Measurements from ENCODE around the gene CDC14A.

Gene CDC14A

DNA sequence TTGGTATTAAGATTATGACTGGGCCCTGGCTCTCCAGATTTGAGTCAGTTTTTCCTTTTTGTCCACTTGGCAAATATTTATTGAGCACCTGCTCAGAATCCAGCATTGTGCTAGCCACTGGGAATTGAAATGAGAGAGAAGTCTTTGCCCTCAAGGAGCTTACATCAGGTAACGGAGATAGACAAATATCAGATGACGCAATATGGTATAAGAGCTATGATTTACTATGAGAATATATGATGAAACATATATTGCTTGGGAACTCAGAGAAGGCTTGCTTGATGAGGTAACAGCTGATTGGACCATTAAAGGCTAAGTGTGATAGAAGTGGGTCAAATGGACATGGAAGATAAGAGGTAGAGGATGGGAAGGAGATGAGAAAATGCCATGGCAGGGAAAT lies 144.6 kb downstream of the CDC14A start:
- TF ChIP-seq, protein P1, sequence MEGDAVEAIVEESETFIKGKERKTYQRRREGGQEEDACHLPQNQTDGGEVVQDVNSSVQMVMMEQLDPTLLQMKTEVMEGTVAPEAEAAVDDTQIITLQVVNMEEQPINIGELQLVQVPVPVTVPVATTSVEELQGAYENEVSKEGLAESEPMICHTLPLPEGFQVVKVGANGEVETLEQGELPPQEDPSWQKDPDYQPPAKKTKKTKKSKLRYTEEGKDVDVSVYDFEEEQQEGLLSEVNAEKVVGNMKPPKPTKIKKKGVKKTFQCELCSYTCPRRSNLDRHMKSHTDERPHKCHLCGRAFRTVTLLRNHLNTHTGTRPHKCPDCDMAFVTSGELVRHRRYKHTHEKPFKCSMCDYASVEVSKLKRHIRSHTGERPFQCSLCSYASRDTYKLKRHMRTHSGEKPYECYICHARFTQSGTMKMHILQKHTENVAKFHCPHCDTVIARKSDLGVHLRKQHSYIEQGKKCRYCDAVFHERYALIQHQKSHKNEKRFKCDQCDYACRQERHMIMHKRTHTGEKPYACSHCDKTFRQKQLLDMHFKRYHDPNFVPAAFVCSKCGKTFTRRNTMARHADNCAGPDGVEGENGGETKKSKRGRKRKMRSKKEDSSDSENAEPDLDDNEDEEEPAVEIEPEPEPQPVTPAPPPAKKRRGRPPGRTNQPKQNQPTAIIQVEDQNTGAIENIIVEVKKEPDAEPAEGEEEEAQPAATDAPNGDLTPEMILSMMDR (IDR thresholded peaks at IDR 0.05; ENCODE audit: low read depth, low read length), result no peak
- no peak overlapping the region for H3K4me3 ChIP-seq (ENCODE audit: low read depth, low read length)

DNA sequence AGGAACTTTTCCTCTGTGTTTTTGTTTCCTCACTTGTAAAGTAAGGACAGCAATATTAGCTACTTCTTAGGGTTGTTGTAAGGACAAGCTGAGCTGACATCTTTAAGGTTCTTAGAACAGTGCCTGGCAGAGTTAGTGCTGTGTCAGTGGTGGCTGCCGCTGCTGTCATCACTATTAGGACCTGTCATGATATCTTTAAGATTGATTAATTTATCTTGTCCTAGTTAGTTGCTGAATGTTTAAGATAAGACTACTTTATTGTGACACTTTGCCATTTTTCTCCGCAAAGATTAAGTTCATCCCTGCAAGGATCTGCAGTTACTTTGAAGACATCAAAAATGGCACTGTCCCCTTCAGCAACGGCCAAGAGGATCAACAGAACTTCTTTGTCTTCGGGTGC lies 145.5 kb downstream of the CDC14A start:
- no peak overlapping the region for H3K4me3 ChIP-seq (ENCODE audit: low read depth, low read length)
- TF ChIP-seq, protein P1 (IDR thresholded peaks at IDR 0.05; ENCODE audit: low read depth, low read length), result no peak

DNA sequence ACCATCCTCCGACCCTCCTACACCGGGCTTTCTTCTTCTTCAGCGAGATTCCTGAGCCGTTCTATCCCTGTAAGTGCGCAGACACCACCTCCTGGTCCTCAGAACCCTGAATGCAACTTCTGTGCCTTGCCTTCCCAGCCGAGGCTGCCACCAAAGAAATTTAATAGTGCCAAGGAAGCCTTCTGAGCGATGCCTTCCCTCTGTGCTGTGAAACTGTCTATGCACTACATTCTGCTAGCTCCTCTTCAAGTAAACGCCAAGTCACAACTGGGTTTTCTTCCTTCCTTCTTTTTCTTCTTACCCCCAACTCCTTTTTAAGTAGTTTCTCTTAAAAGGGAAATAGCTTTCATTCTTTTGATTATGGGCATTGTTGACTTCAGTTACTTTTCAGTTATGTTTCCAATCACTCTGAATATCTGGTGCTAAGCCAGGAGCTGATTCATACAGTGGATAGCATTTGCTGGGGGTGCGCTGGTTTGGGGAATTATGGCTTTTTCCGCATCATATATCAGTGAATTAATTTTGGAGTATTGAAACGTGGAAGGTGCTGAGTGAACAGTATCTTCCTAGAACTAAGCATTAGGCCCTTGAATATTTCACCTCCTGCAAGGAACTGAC lies 147.0 kb downstream of the CDC14A start:
- H3K4me3 ChIP-seq (ENCODE audit: low read depth, low read length), result no peak overlapping the region

DNA sequence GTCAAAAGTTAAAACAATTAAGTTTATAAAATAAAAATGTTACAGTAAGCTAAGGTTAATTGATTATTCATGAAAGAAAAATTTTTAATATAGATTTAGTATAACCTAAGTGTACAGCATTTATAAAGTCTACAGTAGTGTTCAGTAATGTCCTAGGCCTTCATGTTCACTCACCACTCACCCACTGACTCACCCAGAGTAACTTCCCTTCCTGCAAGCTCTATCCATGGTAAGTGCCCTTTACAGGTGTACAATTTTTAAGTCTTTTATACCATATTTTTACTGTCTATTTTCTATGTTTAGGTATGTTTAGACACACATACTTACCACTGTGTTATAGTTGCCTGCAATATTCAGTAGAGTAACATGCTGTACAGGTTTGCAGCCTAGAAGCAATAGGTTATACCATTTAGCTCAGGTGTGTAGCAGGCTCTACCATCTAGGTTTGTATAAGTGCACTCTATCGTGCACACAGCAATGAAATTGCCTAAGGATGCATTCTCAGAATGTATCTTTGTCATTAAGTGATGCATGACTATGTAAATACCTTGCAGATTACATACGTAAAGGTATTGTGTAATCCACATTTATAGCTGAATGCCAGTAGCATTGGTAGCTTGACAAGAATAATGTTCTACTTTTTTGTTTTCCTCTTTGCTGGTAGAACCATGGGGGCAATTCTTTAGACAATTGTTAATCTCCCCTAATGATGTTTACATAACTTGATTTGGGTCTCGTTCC lies 149.9 kb downstream of the CDC14A start:
- TF ChIP-seq, protein P1 (IDR thresholded peaks at IDR 0.05; ENCODE audit: low read depth, low read length), result no peak
- no peak overlapping the region for H3K4me3 ChIP-seq (ENCODE audit: low read depth, low read length)

More for the DNA sequence above, 147.0 kb downstream of the CDC14A start:
- TF ChIP-seq, protein P1 (IDR thresholded peaks at IDR 0.05; ENCODE audit: low read depth, low read length), result no peak

GRCh38 chr1:100506217-100506616 lies 153.9 kb downstream of the CDC14A start:
- TF ChIP-seq, protein P1 (IDR thresholded peaks at IDR 0.05; ENCODE audit: low read depth, low read length), result no peak

DNA sequence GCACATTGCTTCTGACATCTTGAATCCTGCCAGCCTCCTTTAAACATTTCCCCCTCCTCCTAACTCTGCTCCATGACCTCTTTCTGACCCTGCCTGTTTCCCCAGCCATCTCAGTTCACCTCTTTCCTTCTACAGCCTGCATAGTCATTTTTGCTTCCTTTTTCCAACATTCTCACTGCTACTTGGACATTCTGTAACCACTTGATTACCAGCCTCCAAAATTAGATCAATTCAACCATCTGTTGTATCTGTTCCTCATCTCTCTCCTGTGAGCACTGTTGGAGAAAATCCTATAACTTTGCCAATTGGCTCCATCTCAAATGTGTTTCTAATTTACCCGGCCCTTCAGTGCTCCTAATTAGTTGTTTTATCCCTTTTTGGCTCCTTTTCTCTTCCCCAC lies 158.1 kb downstream of the CDC14A start:
- H3K4me3 ChIP-seq (ENCODE audit: low read depth, low read length), result no peak overlapping the region
- TF ChIP-seq, protein P1 (IDR thresholded peaks at IDR 0.05; ENCODE audit: low read depth, low read length), result no peak

More at GRCh38 chr1:100506217-100506616, 153.9 kb downstream of the CDC14A start:
- no peak overlapping the region for H3K4me3 ChIP-seq (ENCODE audit: low read depth, low read length)

DNA sequence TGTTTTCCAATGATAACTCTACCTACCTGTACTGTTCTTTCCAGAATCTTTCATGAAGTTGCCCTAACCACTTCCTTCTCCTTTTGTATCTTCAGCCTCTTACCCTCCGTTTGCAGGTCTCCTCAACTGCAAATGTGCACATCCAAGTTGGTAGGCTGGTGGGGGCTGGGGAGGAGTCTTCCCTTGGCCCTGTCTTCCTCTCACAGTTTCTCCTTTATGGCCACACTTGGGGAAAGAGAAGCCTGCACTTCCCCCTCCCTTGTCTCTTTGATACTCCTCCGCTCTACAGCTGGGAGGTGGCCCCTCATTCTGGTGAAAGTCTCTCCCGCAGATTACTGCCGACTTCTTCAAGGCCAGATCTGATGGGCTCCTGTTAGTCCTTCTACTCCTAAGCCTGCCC lies 158.8 kb downstream of the CDC14A start:
- no peak overlapping the region for H3K4me3 ChIP-seq (ENCODE audit: low read depth, low read length)
- TF ChIP-seq, protein P1 (IDR thresholded peaks at IDR 0.05; ENCODE audit: low read depth, low read length), result no peak
